Adrenal gland (tissue), 5 donors: ENCODE data around the gene DEDD2.

Source experiments
- POLR2A ChIP-seq, 2 donors: fragments of 450-650 bp; IDR thresholded peaks; one replicate each; pipeline ENCODE4 v1.6.1; 2017; ENCODE audit warnings: antibody characterized with exemption in 2 of 2, mild to moderate bottlenecking in 2 of 2, moderate library complexity in 1 of 2
- TF ChIP-seq, protein P1 (sequence below), 6 experiments: fragments of 450-650 bp in 4 of 6; fragments of 200-600 bp in 2 of 6; sonication (generic) in 1 of 6; IDR thresholded peaks; 1 replicate in 5 of 6; 2 replicates in 1 of 6; pipeline versions ENCODE4 v1.5.1 to v1.8.0; 2016 to 2021; ENCODE audit warnings: antibody characterized with exemption in 6 of 6, mild to moderate bottlenecking in 2 of 6, moderate library complexity in 1 of 6
- donor health status: DM: no; HTN: no; CAD: no.

GRCh38 chr19:42185277-42185676, 32.2 kb downstream of the DEDD2 start:
- TF ChIP-seq POLR2A (IDR thresholded peaks at IDR 0.05), result no peak
- TF ChIP-seq, protein P1, sequence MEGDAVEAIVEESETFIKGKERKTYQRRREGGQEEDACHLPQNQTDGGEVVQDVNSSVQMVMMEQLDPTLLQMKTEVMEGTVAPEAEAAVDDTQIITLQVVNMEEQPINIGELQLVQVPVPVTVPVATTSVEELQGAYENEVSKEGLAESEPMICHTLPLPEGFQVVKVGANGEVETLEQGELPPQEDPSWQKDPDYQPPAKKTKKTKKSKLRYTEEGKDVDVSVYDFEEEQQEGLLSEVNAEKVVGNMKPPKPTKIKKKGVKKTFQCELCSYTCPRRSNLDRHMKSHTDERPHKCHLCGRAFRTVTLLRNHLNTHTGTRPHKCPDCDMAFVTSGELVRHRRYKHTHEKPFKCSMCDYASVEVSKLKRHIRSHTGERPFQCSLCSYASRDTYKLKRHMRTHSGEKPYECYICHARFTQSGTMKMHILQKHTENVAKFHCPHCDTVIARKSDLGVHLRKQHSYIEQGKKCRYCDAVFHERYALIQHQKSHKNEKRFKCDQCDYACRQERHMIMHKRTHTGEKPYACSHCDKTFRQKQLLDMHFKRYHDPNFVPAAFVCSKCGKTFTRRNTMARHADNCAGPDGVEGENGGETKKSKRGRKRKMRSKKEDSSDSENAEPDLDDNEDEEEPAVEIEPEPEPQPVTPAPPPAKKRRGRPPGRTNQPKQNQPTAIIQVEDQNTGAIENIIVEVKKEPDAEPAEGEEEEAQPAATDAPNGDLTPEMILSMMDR (IDR thresholded peaks at IDR 0.05), result no peak
